ENCODE measurements around the gene FBXO27. TPM values are rescaled to one million over a fixed set of nuclear protein-coding genes. Genes with fewer than 3 reads are reported as not detected.
"Not testable (repeated sequence)": the region's sequence is repeated elsewhere in the genome, so short reads cannot be mapped to it uniquely, and the experiment has no call there.

Gene FBXO27
- total and polyA plus RNA-seq, 11 donors = 4.0 to 38.3 (median 21.0) TPM

- no peak overlapping the region for H3K4me3 ChIP-seq
- peaks cover 0 to 17% (median 0%) of the 10 kb centered on the region in 9 donors for H3K27me3 ChIP-seq
- no peaks in the 10 kb centered on the region for H3K4me1 ChIP-seq
- no peak overlapping the region for H3K27ac ChIP-seq
- 65 to 71% (median 68%) methylated on average over 10 to 13 of the region's 13 CpGs for WGBS, 4 donors
- no peaks in the 10 kb centered on the region for H3K36me3 ChIP-seq
- DNase-seq (no peak), ATAC-seq (peak in 1 of 4 donors; percentile 44)
- intact Hi-C loops (cut with DNase I) = no loop called here
- no peaks in the 10 kb centered on the region for H3K9me3 ChIP-seq
- TF ChIP-seq CTCF (IDR thresholded peaks at IDR 0.05) = no peak
- no peak for TF ChIP-seq POLR2A (IDR thresholded peaks at IDR 0.05)
Observed at GRCh38 chr19:38990949-38991697, 41.2 kb downstream of the FBXO27 start.

- H3K27me3 ChIP-seq = peaks cover 0 to 17% (median 0%) of the 10 kb centered on the region in 9 donors
- H3K4me1 ChIP-seq; H3K36me3 ChIP-seq; DNase-seq; intact Hi-C loops (cut with DNase I); H3K27ac ChIP-seq; ATAC-seq; H3K4me3 ChIP-seq; H3K9me3 ChIP-seq: not testable (repeated sequence)
- WGBS, 4 donors = 69 to 80% (median 75%) methylated on average over 1 of the region's 1 CpG
Observed at GRCh38 chr19:38989614-38990013, 42.7 kb downstream of the FBXO27 start.

GRCh38 chr19:38989066-38989605 lies 43.2 kb downstream of the FBXO27 start:
- intact Hi-C loops (cut with DNase I) = no loop called here
- Histone ChIP-seq H3K27me3 (peaks cover 0 to 17% (median 0%) of the 10 kb centered on the region in 9 donors), H3K27ac (no peak overlapping the region), H3K9me3 (peaks cover 0 to 5% (median 0%) of the 10 kb centered on the region in 12 donors), H3K4me1 (no peaks in the 10 kb centered on the region), H3K36me3 (no peaks in the 10 kb centered on the region), H3K4me3 (no peak overlapping the region)
- ATAC-seq = no peak
- no peak for DNase-seq
- WGBS, 4 donors = 14 to 22% (median 15%) methylated on average over 10 to 12 of the region's 12 CpGs
- TF ChIP-seq POLR2A (IDR thresholded peaks at IDR 0.05) (no peak), CTCF (IDR thresholded peaks at IDR 0.05) (no peak)

- H3K27ac ChIP-seq; DNase-seq; ATAC-seq; intact Hi-C loops (cut with DNase I); H3K9me3 ChIP-seq; H3K4me3 ChIP-seq; H3K4me1 ChIP-seq; H3K36me3 ChIP-seq: not testable (repeated sequence)
- H3K27me3 ChIP-seq = peaks cover 0 to 17% (median 0%) of the 10 kb centered on the region in 9 donors
- WGBS, 4 donors = 80 to 89% (median 88%) methylated on average over 4 of the region's 4 CpGs
Observed at GRCh38 chr19:38988627-38989026, 43.7 kb downstream of the FBXO27 start.

GRCh38 chr19:38987745-38988144 lies 44.6 kb downstream of the FBXO27 start:
- H3K27ac ChIP-seq; ATAC-seq; H3K4me1 ChIP-seq; H3K9me3 ChIP-seq; H3K4me3 ChIP-seq; intact Hi-C loops (cut with DNase I); H3K36me3 ChIP-seq; DNase-seq: not testable (repeated sequence)
- WGBS, 4 donors = 88 to 92% (median 88%) methylated on average over 6 of the region's 6 CpGs
- peaks cover 0 to 17% (median 0%) of the 10 kb centered on the region in 9 donors for H3K27me3 ChIP-seq
